H1 (cell line): ENCODE results near the gene HSPA1B. TPM values are rescaled to one million over a fixed set of nuclear protein-coding genes. Genes with fewer than 3 reads are reported as not detected.

ENCODE experiments used
- CHD7 ChIP-seq: fragments of 300-600 bp; sonication (generic); IDR thresholded peaks from 2 replicates; pipeline ENCODE4 v1.7.1; 2012; ENCODE audit warnings: low read length, moderate library complexity, mild to moderate bottlenecking, inconsistent platforms; ENCODE audit not compliant: insufficient replicate concordance
- EZH2 ChIP-seq: fragments of 200-600 bp; sonication (generic); IDR thresholded peaks from 2 replicates; pipeline ENCODE4 v1.7.1; 2012; ENCODE audit warnings: low read depth, mild to moderate bottlenecking, moderate library complexity, low read length, inconsistent platforms; ENCODE audit not compliant: severe bottlenecking
- polyA plus RNA-seq, 7 experiments: library from polyadenylated mRNA; depleted of rRNA in 3 of 7; stranded (reverse) in 5 of 7; unstranded in 2 of 7; fragments of >200 nt in 5 of 7; fragments of 200-250 nt in 2 of 7; gene quantifications; 1 replicate in 5 of 7; 2 replicates in 1 of 7; 4 replicates in 1 of 7; pipeline versions ENCODE4 v1.2.1 to v1.2.3, GENCODE V29; 2011 to 2013; ENCODE audit warnings: missing spikeins in 2 of 7, mixed read lengths in 2 of 7
- total RNA-seq: library from RNA; stranded (reverse); fragmentation: NEBNext Ultra II Directional; extraction: Animal tissue kit (Norgen Biotek cat#: 25700); gene quantifications from 2 replicates; pipeline ENCODE4 v1.2.1, GENCODE V29; 2021

The HSPA1B gene
- total and polyA plus RNA-seq, 2 of the 8 experiments (the other 6 are each of a cell fraction or from before 2014, with no cell fraction given) = 36.6 to 76.6 TPM

GRCh38 chr6:31875877-31876276 is 48.3 kb downstream of the HSPA1B start (continued):
- TF ChIP-seq CHD7 = no peak
- TF ChIP-seq EZH2 = no peak
- TF ChIP-seq, all 59 proteins: peak for 0
